Ovary (tissue), 9 donors: Measurements from ENCODE around the gene SLCO1B1. TPM values are rescaled to one million over a fixed set of nuclear protein-coding genes. Genes with fewer than 3 reads are reported as not detected.

Experiments
- DNase-seq, 5 donors: peaks; one replicate each; pipeline ENCODE4 v3.0.0-alpha.2; 2019 to 2020
- H3K27ac ChIP-seq, 2 donors: fragments of 200-600 bp; one replicate each; pipeline versions ENCODE4 v1.5.1 to v1.8.0; 2019 to 2022
- H3K27me3 ChIP-seq: fragments of 200-600 bp; one replicate; pipeline ENCODE4 v1.8.0; 2022
- H3K36me3 ChIP-seq: fragments of 200-600 bp; sonication (generic); one replicate; pipeline ENCODE4 v1.5.1; 2019
- H3K4me1 ChIP-seq: one replicate; pipeline ENCODE4 v1.8.1; 2013; ENCODE audit warnings: mild to moderate bottlenecking, moderate library complexity; ENCODE audit not compliant: insufficient read depth
- H3K4me3 ChIP-seq: fragments of 200-600 bp; sonication (generic); one replicate; pipeline ENCODE4 v1.5.1; 2017
- H3K9me3 ChIP-seq, 2 donors: fragments of 200-600 bp in 1 of 2; sonication (generic) in 1 of 2; one replicate each; pipeline versions ENCODE4 v1.5.1 to v1.8.1; 2013 to 2019; ENCODE audit warnings: mild to moderate bottlenecking in 1 of 2, moderate library complexity in 1 of 2
- EP300 ChIP-seq: sonication (generic); formaldehyde crosslinking; IDR thresholded peaks from one replicate; pipeline ENCODE4 v1.6.1; 2017; ENCODE audit warnings: antibody characterized with exemption
- POLR2A ChIP-seq: fragments of 450-650 bp; IDR thresholded peaks from one replicate; pipeline ENCODE4 v1.6.1; 2017; ENCODE audit warnings: antibody characterized with exemption, mild to moderate bottlenecking, moderate library complexity
- WGBS, 3 donors: extraction: QIAGEN DNeasy Blood & Tissue Kit in 1 of 3; methylation state at CpG; one replicate each; pipeline versions ENCODE4 v1.1.5 to v1.1.7; 2013 to 2017; 5-methylcytosine and 5-hydroxymethylcytosine counted together
- intact Hi-C, 4 donors: fragments of 100-400 bp; cut with DNase I; formaldehyde crosslinking; loops; one replicate each; pipeline versions ENCODE4 v1.11.0 to v1.15.1; 2022 to 2023
- polyA plus RNA-seq, 2 donors: library from polyadenylated mRNA; stranded (reverse); fragments of 200-250 nt in 1 of 2; fragments of 350-450 nt in 1 of 2; fragmentation: Illumina TruSeq in 1 of 2; extraction: RNeasy Lipid Tissue Mini Kit (QIAGEN cat#74804) in 1 of 2; gene quantifications; one replicate each; pipeline ENCODE4 v1.2.3, GENCODE V29; 2013 to 2014
- total RNA-seq, 7 donors: library from RNA; depleted of rRNA in 2 of 7; stranded (reverse); fragments of >200 nt in 2 of 7; fragmentation: NEBNext Ultra II Directional in 3 of 7; extraction: Animal tissue kit (Norgen Biotek cat#: 25700) in 3 of 7; gene quantifications; one replicate each; pipeline versions ENCODE4 v1.1.0 to v1.2.4, GENCODE V29; 2016 to 2023
- TF ChIP-seq, protein P1 (sequence below), 3 donors: fragments of 450-650 bp in 2 of 3; fragments of 200-600 bp in 1 of 3; IDR thresholded peaks; one replicate each; pipeline versions ENCODE4 v1.5.1 to v1.8.0; 2016 to 2022; ENCODE audit warnings: antibody characterized with exemption in 3 of 3, mild to moderate bottlenecking in 1 of 3
- donor health status: DM: no; HTN: no; CAD: no; lungs with moderate emphysema.
- donor health status: DM: no; HTN: no; CAD: no.
- donor health status: Bipolar disorder and iron deficiency.
- donor health status: DM: yes; HTN: yes; CAD: no.
- donor health status: DM: no; HTN: no; CAD: no.
- donor health status: DM: yes; HTN: yes; CAD: no.

SLCO1B1 gene
- total and polyA plus RNA-seq, 9 donors = 0.08 TPM; not detected in 8

- WGBS, 3 donors = 70 to 80% (median 72%) methylated on average over 3 of the region's 3 CpGs
Measured at GRCh38 chr12:21257172-21257571, 126.2 kb downstream of the SLCO1B1 start.

DNA sequence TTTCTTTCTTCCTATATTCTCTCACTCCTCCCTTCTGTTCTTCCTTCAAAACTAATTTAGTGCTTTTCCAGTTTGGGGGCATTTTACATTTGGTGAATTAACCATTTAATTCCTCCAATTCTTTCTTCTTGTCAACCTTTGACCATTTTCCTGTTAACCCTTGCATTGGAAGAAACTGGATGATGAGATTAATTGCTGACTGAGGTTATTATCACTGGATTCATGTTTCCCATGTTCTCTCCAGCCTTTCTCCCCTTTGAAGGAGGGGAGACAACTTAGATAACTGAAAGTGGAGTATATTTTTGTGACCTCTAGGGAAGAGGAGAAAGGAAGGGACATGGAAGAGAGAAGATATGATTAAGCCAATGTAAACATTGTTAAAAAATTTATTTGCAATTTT lies 133.2 kb downstream of the SLCO1B1 start:
- Histone ChIP-seq H3K27me3 (no peaks in the 10 kb centered on the region), H3K27ac (no peak overlapping the region), H3K36me3 (no peaks in the 10 kb centered on the region), H3K4me1 (no peaks in the 10 kb centered on the region), H3K9me3 (peaks cover 0 to 2% of the 10 kb centered on the region in 2 donors), H3K4me3 (no peak overlapping the region)
- intact Hi-C loops = no loop called here
- TF ChIP-seq, protein P1, sequence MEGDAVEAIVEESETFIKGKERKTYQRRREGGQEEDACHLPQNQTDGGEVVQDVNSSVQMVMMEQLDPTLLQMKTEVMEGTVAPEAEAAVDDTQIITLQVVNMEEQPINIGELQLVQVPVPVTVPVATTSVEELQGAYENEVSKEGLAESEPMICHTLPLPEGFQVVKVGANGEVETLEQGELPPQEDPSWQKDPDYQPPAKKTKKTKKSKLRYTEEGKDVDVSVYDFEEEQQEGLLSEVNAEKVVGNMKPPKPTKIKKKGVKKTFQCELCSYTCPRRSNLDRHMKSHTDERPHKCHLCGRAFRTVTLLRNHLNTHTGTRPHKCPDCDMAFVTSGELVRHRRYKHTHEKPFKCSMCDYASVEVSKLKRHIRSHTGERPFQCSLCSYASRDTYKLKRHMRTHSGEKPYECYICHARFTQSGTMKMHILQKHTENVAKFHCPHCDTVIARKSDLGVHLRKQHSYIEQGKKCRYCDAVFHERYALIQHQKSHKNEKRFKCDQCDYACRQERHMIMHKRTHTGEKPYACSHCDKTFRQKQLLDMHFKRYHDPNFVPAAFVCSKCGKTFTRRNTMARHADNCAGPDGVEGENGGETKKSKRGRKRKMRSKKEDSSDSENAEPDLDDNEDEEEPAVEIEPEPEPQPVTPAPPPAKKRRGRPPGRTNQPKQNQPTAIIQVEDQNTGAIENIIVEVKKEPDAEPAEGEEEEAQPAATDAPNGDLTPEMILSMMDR (IDR thresholded peaks at IDR 0.05) = no peak
- TF ChIP-seq POLR2A (no peak), EP300 (no peak)
- DNase-seq = no peak

More at GRCh38 chr12:21257172-21257571, 126.2 kb downstream of the SLCO1B1 start:
- Histone ChIP-seq H3K27me3 (no peaks in the 10 kb centered on the region), H3K36me3 (no peaks in the 10 kb centered on the region), H3K4me3 (no peak overlapping the region), H3K4me1 (no peaks in the 10 kb centered on the region), H3K27ac (no peak overlapping the region), H3K9me3 (peaks cover 2% of the 10 kb centered on the region in 2 donors)
- intact Hi-C loops = no loop called here
- TF ChIP-seq POLR2A (no peak), EP300 (no peak)
- TF ChIP-seq, protein P1 (IDR thresholded peaks at IDR 0.05) = no peak
- no peak for DNase-seq

GRCh38 chr12:21265932-21266331 lies 134.9 kb downstream of the SLCO1B1 start:
- intact Hi-C loops = no loop called here
- Histone ChIP-seq H3K27ac (no peak overlapping the region), H3K4me1 (no peaks in the 10 kb centered on the region), H3K4me3 (no peak overlapping the region), H3K27me3 (no peaks in the 10 kb centered on the region), H3K36me3 (no peaks in the 10 kb centered on the region), H3K9me3 (peaks cover 0 to 1% of the 10 kb centered on the region in 2 donors)
- no peak for DNase-seq
- TF ChIP-seq, protein P1 (IDR thresholded peaks at IDR 0.05) = no peak
- no peak for TF ChIP-seq EP300
- TF ChIP-seq POLR2A = no peak
- WGBS, 3 donors = 47 to 62% (median 49%) methylated on average over 4 of the region's 4 CpGs

- H3K9me3 ChIP-seq = no peaks in the 10 kb centered on the region
- no peaks in the 10 kb centered on the region for H3K4me1 ChIP-seq
- DNase-seq = no peak
- H3K27ac ChIP-seq = no peak overlapping the region
- WGBS, 3 donors = 63 to 71% (median 70%) methylated on average over 2 of the region's 2 CpGs
- intact Hi-C loops = no loop called here
- TF ChIP-seq, protein P1 (IDR thresholded peaks at IDR 0.05) = no peak
- no peak for TF ChIP-seq POLR2A
- no peak for TF ChIP-seq EP300
- H3K27me3 ChIP-seq = no peaks in the 10 kb centered on the region
- H3K36me3 ChIP-seq = no peaks in the 10 kb centered on the region
- no peak overlapping the region for H3K4me3 ChIP-seq
Measured at GRCh38 chr12:21276826-21277225, 145.8 kb downstream of the SLCO1B1 start.

Other genes with a start within 250 kb of the SLCO1B1 start
- gene SLCO1A2, start 203.7 kb downstream of the SLCO1B1 start, total RNA-seq = under 1 TPM in 3 of 7 donors, not detected in 4; 0.20 to 0.35 (median 0.33) TPM
- gene SLCO1A2, start 203.7 kb downstream of the SLCO1B1 start, polyA plus RNA-seq = under 1 TPM in 1 of 2 donors, not detected in 1; 0.11 TPM
- not detected for gene IAPP, start 241.7 kb downstream of the SLCO1B1 start, total RNA-seq
- gene IAPP, start 241.7 kb downstream of the SLCO1B1 start, polyA plus RNA-seq = not detected